ENCODE data around the gene MRAS.
"Not testable (repeated sequence)": the region's sequence is repeated elsewhere in the genome, so short reads cannot be mapped to it uniquely, and the experiment has no call there.

The MRAS gene

GRCh38 chr3:138426211-138426610 is 77.8 kb downstream of the MRAS start:
- DNase-seq = no peak

- not testable (repeated sequence) for DNase-seq
Observed at GRCh38 chr3:138426754-138427153, 78.4 kb downstream of the MRAS start.

- no peak for DNase-seq
Observed at GRCh38 chr3:138429665-138430064, 81.3 kb downstream of the MRAS start.

- no peak for DNase-seq
Observed at GRCh38 chr3:138432576-138433240, 84.3 kb downstream of the MRAS start.

- no peak for DNase-seq
Observed at GRCh38 chr3:138433892-138434275, 85.5 kb downstream of the MRAS start.

- DNase-seq = no peak
Observed at GRCh38 chr3:138434276-138434874, 86.0 kb downstream of the MRAS start, which contains the start of gene ESYT3. Gene ESYT3 (plus strand): TSS chr3:138434616. CDS start chr3:138434799, 183 bp downstream.

GRCh38 chr3:138434875-138435772 is 86.7 kb downstream of the MRAS start:
- no peak for DNase-seq

GRCh38 chr3:138435840-138436239 is 87.5 kb downstream of the MRAS start:
- DNase-seq = no peak

GRCh38 chr3:138437281-138437680 is 88.9 kb downstream of the MRAS start:
- DNase-seq = no peak

GRCh38 chr3:138438896-138439295 is 90.5 kb downstream of the MRAS start:
- DNase-seq = no peak

- no peak for DNase-seq
Observed at GRCh38 chr3:138439646-138440045, 91.3 kb downstream of the MRAS start.

GRCh38 chr3:138440121-138440521 is 91.7 kb downstream of the MRAS start:
- no peak for DNase-seq

GRCh38 chr3:138440596-138440995 is 92.2 kb downstream of the MRAS start:
- DNase-seq = no peak

- no peak for DNase-seq
Observed at GRCh38 chr3:138441256-138441655, 92.9 kb downstream of the MRAS start.

GRCh38 chr3:138441742-138442141 is 93.4 kb downstream of the MRAS start:
- DNase-seq = no peak

- no peak for DNase-seq
Observed at GRCh38 chr3:138442433-138442832, 94.1 kb downstream of the MRAS start.

- DNase-seq = no peak
Observed at GRCh38 chr3:138443091-138443490, 94.7 kb downstream of the MRAS start.

- no peak for DNase-seq
Observed at GRCh38 chr3:138443521-138444503, 95.4 kb downstream of the MRAS start.

GRCh38 chr3:138445236-138445635 is 96.9 kb downstream of the MRAS start:
- no peak for DNase-seq

- no peak for DNase-seq
Observed at GRCh38 chr3:138445654-138446053, 97.3 kb downstream of the MRAS start.

GRCh38 chr3:138448631-138449030 is 100.3 kb downstream of the MRAS start:
- DNase-seq = no peak

GRCh38 chr3:138449490-138449889 is 101.1 kb downstream of the MRAS start:
- DNase-seq = no peak
